ENCODE measurements around the gene TRIM3.

TRIM3 gene

DNA sequence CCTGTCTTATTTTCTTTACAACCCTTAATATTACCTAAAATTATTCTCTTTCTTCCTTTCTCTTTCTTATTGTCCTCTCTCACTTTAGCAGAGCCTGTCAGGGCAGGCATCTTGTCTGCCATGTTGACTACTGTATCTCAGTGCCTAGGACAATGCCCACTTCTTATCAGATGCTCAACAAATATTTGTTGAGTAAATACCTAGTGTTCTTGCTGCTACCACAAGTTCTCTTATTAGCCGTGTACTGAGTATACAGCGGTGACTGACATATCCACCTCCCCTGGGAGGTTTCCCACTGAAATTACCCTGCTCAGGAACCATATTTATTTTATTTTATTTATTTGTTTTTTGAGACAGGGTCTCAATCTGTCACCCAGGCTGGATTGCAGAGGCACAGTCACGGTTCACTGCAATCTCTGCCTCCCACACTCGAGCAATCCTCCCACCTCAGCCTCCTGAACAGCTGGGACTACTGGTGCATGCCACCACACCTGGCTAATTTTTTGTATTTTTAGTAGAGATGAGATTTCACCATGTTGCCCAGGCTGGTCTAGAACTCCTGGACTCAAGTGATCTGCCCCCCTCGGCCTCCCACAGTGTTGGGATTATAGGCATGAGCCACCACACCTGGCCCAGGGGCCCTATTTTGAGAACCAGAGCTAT, 39.6 kb downstream of the TRIM3 start:
- no peak for DNase-seq

DNA sequence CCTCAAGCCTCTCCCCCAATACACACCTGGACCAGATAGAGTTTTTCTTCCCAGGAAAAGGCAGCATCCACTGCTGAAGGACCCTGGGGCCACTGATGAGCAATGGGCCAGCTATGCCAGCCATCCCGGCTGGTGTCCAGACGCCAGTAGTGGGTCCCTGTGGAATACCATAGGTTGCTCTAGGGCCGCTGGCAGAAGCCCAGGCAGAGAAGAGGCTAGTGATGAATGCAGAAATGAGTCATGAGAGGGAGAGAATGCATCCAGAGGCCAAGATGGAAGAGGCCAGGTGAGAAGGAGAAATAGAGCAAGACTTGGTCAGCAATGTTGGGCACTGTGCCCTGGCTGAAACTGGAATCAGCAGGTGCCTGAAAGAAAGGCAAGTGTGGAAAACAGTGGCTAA, 41.9 kb downstream of the TRIM3 start:
- DNase-seq = no peak

DNA sequence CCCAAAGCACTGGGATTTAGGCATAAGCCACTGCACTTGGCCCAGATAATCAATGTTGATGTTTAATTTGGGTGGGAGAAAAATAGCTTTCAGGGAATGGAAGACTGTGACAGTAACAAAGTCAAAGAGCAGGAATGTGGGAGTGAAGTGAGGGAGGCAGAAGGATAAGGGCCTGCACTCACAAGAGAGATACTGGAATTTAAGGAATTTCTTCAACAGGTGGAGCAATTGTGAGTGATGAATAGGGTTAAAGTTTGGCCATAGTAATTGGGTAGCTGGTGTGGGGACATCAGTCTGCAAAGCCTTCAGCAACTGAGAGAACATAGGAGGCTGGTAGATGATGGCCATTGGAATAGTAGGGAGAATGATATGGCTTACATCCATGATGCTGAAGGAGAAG, 46.2 kb downstream of the TRIM3 start:
- no peak for DNase-seq

DNA sequence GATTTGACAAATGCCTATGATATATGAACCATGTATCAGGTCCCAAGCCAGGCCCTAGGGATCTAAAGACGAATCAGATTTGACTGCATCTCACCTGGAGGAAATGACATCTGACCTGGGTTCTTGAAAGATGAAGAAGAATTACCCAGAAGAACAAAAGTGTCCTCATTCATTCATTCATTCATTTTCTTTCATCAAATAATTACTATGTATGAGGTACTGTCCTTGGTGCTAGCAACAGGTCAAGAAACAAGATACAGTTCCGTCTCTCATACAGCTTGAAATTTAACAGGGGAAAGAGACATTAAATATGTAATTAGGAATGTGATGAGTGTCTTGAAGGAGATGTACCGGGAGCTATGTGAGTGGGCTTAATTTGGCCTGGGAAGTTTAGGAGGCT, 53.1 kb downstream of the TRIM3 start:
- DNase-seq = no peak

DNA sequence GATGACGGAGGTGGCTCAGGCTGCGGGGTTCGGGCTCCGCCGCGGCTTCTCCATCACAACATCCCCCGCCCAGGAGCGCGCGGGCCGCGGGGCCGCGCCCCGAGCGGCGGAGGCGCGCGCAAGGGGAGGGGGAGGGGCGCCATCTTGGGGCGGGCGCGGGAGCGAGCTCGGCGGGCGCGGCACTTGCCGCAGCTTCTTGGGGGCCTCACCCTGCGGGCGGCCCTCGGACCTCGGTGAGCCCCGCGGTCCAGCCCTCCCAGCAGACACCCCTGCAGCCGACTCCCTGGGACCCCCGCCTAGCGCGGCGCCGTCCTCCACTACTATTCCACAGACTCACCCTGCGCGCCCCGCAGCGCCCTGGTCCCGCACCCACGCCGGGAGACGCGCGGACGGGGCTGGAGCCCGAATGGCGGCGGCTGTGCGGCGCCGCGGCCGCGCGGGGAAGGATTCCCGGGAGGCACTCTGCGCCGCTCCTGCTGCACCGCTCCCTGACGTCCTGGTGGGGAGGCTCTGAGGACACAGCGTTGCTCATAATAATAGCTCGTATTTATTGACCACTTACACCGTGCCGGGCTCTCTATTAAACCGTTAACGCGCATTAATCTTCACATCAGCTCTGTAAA, 54.6 kb downstream of the TRIM3 start, which contains the start of gene APBB1:
APBB1 (minus strand) TSS at position 86 of the 623 bp plus-strand sequence. CDS start 7,747 bp downstream, outside the sequence.
- DNase-seq = peak; percentile 72

DNA sequence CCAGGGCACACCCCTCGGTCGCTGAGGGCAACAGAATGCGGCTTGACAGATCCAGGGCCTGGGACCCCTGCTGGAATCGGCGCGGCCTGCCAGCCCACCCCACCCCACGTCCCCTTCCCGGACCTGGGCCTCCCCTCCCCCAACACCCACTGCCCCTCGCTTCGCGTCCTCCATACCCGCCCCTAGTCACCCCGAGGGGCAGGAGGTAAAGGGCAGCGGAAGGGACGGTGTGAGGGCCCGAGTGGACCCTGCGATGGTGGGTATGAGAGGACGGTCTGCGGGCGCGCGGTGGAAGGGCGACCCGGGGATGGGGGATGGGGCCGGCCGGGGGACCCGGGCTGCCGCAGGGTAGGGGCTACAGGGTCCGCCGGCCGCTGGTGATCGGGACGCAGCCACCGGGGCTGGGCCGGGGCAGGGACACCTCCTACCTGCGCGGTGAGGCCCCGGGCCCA, 55.2 kb downstream of the TRIM3 start:
- DNase-seq = no peak

DNA sequence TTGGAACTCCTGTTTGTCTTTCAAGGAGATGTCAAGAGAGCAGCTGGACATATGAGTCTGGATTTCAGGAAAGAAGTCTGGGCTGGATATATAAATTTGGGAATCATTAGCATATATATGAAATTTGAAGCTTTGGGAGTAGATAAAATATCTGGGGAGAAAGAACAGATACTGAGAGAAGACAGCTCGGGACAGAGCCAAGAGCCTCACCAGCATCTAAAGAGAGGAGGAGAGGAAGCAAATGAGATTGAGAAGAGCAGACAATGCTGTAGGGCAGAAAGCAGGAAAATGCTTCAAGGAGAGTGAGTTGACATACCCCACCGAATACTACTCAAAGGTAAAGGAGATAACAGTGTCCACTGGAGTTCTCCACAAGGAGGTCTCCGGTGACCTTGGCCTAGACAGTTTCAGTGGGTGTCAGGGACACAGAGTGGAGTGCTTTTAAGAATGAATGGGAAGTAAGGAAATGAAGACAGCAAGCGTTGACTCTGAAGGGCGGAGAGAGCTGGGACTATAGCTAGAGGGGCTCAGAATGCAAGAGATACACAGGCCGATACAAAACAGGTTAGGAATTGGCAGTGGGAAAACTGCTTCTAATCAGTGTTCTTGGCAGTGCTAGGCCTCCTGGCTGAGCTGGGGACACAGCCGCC, 55.7 kb downstream of the TRIM3 start:
- no peak for DNase-seq

DNA sequence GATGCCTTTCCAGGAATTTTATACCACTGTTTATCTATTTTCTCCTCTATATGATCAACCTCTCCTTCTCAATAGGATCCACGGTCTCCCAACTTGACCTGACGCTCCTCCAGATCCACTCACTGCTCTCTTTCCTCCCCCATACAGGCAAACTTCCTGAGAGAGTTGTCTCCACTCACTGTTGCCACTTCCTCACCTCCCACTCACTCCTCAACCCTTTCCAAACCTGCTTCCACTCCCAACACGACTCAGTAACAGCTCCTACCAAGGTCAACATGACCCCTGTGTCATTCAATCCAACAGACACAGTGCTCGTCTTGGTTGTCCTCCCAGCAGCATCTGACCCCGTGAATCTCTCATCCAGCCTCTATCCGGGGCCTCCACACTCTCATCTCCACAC, 57.9 kb downstream of the TRIM3 start:
- no peak for DNase-seq

DNA sequence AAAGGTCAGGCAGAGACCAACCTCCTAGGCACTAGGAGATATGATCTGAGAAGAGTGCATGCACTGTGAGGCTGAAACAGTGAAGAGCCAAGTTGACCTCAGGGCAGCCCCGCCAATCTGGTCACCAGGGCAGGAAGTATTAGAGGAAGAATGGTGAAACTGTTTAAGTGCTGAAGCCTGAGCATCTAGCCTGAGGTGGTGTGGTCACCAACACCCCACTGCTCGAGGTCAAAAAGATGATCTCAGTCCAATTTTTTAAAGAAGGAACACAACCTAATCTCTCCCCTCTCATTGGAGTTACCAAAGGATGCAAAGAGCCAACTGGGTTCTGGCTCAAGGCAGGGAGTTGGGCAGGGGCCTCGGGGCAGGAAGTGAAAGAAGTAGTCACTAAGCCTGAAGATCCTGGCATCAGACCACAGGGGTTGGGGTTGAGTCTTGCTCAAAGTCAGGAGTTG, 58.8 kb downstream of the TRIM3 start:
- DNase-seq = no peak

DNA sequence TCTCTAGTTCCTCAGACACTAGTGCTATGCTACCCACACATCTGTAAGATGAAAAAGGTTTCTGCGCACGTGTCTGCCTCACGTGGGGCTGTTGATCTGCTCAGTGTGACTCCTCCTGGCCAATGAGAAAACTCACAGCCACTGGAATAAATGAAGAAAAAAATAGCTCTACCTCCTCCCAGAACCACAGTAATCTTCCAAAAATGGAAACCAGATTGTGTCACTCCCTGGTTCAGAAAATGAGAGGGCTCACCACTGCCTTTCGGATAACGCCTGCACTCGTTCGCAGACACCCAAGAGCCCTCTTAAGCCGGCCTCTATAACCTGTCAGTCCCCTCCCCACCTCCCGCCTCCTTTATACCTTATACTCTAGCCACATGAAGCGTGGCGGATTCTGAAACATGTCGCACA, 59.9 kb downstream of the TRIM3 start:
- no peak for DNase-seq

DNA sequence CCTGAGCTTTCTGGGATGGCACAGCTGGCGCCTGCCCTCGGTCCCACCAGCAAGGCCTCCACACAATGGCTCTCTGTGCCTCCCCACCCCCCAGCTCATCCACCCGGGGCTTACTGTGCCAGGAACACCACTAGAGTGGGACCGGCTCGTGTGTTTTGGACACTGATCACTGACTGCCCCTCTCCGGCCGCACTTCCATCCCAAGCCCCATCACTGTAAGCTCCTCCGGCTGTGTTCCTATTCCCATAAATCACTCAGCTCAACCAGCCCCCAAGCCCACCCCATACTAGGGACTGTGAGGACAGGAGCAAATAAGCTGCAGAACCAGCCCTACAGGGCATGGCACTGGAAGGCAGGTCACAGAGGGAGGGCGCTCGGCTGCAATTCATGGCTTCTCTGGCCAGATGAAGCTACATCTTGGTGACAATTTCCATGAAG, 62.1 kb downstream of the TRIM3 start:
- no peak for DNase-seq

DNA sequence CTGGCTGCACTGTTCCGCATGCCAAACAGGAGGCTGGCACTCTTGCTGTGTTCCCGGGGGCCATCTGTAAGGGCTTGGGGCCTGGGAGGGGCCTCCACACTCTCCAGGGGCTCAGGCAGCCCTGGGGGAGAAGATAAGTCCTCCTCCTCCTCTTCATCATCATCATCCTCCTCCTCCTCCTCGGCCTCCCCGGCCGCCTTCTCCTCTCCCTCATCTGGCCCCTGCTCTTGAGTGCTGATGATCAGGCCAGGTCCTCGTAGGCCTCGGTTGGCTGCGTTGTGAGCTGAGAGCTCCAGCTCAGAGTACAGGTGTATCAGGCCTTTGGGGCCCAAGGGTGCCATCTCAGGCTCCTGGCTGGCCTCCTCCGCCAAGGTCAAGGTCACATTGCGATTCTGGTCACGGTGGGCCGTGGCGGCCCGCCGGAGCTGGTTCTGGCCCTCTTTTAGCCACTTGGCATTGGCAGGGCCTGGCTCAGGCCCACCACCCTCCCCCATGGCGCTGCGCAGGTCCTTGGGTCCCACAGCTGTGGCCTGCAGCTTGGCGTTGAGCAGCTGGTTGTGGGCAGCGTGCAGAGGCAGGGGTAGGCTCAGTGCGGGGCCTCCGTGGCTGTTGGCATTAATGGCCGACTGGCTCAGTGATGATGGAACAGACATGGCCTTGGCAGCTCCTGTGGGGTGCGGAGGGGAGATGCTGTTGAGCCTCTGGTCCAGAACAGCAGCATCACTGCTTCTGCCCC, 62.9 kb downstream of the TRIM3 start:
- DNase-seq = no peak

DNA sequence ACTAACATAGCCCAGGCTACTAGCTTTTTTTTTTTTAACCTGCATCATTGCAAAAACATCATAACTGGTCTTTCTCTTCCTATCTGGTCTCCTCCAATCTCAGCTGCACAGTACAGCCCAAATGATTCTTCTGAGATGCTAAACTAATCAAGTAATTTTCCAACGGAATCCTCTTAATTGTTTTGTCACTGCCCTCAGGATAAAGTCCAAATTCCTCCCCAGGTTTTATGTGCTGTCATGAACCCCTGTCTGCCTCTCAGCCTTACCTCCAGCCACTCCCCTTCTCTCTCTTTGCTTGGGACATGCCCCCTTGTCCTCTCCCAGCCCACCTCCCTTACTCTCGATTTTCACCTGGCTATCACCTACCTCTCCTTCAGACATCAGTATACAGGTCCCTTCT, 67.4 kb downstream of the TRIM3 start:
- DNase-seq = no peak

DNA sequence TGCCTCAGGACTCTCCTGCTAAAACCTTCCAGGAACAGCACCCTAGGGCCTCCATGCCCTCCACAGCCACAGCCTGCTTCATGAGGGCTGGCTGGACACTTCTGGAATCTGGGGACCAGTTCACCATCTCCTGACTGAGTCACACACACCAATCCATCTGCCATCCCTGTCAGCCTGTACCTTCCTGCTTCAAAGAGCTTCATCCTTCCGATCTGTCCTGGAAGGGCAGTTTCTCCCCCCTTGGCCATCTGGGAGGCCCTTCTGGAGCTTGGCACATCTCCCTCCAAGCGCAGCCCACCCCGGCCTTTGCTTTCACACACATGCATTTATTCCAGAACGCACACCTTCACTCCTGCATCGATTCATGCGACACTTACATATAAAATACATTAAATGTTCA, 67.9 kb downstream of the TRIM3 start:
- no peak for DNase-seq

DNA sequence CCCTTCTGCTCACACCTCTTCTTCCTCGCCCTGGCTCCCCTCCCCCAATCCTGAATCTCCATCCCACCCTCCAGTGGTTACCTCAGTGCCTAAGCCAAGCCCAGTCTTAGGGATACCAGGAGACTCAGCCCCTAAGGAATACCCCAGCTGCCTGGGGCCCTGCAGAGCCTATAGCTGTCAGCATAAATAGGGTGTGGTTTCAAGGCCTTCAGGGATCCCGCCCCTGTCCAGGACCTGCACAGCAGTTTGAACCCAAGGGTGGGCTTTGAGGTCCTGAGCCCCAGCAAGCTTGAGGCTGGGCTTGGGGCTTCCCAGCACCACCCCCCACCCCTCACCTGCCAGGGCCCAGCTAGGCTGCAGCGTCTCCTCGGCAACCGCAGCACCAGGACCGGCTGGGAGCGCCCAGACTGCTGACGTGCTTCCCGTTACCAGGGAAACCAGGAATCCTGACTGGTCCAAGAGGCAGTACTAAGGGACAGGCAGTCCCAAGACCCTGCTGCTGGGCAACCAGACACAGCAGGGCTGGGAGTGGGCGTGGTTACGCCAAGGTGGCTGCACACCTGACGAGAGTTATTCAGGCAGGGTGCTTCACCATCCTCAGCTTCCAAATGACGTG, 68.6 kb downstream of the TRIM3 start:
- peak; percentile 8 for DNase-seq

DNA sequence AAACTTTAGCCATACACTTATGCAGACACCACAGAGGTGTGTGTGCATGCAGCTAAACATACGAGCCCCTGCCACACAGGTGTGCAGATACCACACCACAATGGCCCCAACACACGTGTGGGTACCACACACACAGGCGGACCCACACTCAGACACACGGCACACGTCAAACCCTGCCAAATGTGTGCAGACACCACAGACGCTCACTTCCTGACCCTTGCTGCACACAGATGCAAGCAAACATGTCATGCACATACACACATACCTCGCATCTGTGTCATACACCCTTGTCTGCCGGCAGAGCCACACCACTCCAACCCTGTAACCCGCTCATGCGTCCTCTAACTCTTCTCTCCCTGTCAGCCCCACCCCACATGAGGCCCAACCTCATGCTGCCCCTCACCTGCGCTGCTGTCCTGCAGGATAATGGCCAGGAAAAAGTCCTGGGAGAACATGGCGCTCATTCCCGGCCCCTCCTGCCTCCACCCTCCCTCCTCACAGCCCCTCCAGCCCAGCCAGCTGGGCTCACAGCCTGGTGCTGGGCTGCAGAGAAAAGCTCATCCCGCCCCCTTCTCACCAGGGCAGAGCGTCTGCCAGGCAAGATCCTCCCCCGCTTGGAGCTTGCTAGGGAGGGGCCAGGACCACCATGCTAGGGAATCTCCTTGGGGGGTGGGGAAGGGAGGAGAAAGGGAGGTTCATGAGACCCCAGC, 69.2 kb downstream of the TRIM3 start:
- DNase-seq = no peak

DNA sequence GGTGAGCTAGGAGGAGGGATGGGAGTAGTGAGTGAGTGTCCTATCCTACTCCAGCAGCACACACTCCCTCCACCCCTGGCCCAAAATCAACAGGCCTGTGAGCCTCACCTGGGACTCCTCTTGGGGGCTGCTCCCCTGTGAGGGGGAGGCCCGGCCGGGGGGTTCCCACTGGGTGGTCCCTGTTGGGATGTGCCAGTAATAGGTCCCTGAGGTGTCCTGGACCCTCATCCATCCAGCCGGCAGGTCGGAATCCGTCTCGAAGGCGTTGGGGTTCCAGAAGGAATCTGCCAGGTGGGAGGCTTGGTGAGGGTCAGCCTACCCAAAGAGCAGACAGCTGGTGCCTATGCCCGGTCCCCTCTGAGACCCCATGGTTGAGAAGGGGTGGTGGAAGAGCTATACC, 70.2 kb downstream of the TRIM3 start:
- DNase-seq = no peak

DNA sequence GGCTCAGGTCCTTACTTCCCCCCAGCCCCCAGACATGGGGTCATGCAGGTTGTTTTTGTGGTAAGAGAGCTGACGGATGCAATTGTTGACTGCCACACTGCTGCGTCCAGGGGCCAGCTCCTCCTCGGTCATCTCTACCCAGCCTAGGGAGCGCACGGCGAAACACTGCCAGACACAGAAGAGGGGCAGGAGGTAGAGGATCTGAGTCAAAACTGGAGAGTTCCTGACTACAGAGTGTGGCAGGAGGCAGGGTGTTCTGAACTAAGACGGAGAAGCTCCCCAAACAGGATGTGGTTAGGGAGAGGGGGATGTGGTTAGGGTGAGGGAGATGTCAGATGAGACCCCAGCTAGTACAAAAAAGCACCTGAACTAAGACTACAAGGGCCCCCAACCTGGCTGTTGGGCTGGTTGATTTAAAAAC, 71.2 kb downstream of the TRIM3 start:
- no peak for DNase-seq

DNA sequence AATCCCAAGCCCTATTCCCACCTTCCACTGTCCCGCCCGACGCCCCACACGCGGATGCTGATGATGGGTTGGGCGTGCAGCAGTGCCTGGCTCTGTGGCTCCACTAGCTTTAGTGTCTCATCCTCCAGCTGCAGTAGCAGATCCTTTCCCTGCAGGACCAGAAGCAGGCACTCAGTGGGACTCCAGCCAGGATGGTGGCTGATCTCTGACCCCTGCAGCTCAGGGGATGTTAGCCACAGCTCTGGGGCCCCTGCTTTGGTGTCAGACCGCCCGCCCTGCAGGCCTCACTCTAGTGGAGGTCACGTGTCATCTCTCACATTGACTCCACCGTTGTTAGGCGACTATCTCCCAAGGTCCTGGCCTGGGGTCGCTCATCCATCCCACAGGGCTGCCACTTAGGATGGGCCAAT, 71.7 kb downstream of the TRIM3 start:
- DNase-seq = no peak

DNA sequence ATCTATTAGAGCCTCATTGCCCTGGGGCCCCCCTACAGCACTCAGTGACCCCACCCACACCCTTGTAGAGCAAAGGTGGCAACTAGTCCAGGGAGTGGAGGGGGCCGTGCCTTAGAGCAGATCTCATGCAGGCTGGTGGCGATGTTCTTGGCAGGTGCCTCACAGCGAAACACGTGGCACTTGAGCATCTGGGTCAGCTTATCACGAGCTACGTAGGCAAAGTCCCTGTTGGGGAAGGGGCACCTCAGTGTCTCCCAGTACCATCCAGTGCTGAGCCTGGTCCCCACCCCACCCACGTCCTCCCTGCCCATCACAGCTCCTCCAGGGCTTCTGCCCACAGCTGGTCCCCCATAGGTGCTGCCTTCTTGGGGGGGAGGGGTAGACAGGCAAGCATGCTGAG, 72.3 kb downstream of the TRIM3 start:
- DNase-seq = no peak

DNA sequence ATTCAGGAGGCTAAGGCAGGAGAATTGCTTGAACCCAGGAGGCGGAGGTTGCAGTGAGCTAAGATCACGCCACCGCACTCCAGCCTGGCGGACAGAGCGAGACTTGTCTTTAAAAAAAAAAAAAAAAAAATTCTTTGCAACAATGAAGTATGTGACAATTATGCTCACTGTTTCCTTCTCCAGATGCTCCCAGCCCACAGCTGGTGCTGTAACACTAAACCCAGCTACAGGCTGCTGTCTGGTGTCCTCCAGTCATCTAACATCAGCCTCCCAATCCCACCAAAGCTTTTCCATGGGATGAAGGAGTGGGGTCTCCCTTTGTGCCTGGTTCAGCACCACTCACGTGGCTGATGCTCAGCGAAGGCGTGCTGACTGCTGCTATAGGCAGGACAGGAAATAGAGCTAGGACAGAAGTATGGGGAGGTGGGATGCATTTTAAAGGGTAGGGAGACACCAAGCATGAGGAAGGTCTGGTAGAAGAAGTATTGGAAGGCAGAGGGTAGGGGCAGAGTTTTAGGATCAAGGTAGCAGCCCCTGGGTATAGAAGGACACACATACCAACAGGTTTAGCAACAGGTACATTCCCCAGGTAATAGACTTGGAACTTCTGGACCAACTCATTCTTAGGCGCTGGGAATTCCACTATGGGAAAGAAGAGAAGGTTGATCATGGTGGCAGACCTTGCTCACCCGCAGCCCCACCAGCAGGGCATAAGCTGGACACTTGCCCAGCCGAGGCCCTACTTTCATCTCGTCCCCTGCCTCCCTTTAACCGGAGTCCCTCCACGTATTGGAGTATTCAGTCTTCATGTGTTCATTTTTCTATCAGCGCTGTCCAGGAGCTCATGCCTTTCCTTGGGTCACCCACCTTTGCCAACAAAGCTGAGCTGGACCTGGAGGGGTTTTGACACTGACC, 73.1 kb downstream of the TRIM3 start:
- no peak for DNase-seq

Measured in NCI-H1105 (cell line).